Breast epithelium (tissue), 3 donors: Measurements from ENCODE around the gene C1QTNF1.

Source experiments
- CTCF ChIP-seq, 3 donors: fragments of 450-650 bp; IDR thresholded peaks; one replicate each; pipeline ENCODE4 v1.5.1; 2016 to 2017; ENCODE audit warnings: antibody characterized with exemption in 3 of 3, mild to moderate bottlenecking in 3 of 3, moderate library complexity in 3 of 3
- POLR2A ChIP-seq: fragments of 450-650 bp; IDR thresholded peaks from one replicate; pipeline ENCODE4 v1.6.1; 2016; ENCODE audit warnings: antibody characterized with exemption, mild to moderate bottlenecking, moderate library complexity

GRCh38 chr17:79005063-79005861 is 18.7 kb upstream of the C1QTNF1 start:
- TF ChIP-seq POLR2A (no peak), CTCF (IDR thresholded peaks at IDR 0.05) (no peak)
